ENCODE measurements around the gene RNF25. TPM values are rescaled to one million over a fixed set of nuclear protein-coding genes. Genes with fewer than 3 reads are reported as not detected.

Gene RNF25
- polyA plus RNA-seq, 3 donors, result 10.7 to 20.3 (median 12.9) TPM

DNA sequence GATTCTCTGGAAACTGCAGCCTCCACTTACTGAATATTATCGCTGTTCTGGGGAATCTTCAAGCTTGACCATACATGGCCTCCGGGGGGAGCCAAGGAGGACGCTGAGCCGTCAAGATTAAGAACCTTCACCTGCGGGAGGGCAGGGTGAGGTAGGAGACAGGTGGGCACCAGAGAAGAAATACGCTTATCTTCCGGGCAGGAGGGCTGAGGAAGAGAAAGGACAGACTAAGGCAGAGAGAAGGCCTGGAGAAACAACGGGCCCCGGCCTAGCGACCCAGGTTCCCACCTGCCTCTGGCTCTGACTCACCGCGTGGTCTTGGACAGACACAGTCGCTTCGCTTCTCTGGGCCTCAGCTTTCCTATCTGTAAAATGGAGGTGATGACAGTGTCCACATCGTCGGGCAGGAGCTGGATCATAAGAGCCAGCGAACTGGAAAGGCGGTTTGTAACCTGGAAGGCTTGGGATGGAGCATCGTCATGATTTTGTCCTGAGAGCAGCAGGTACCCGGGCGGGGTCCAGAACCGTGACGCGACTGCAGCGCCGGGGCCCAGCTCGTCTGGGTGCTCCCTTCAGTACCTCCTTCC lies 13.0 kb downstream of the RNF25 start:
- intact Hi-C loops (cut with micrococcal nuclease), result no loop called here
- no peaks in the 10 kb centered on the region for H3K9me3 ChIP-seq (replicated peaks in 1 of 2; ENCODE audit: control insufficient read depth in 1 of 2, insufficient read depth in 1 of 2, low read length in 2 of 2)
- H3K27ac Mint-ChIP-seq, result peak overlapping the region; percentile 73 to 91 (median 82)

GRCh38 chr2:218655751-218656150 lies 16.1 kb downstream of the RNF25 start:
- Histone ChIP-seq H3K27me3 (ENCODE audit: control insufficient read depth in 2 of 2, insufficient read depth in 2 of 2, low read length in 2 of 2) (no peaks in the 10 kb centered on the region), H3K9ac (ENCODE audit: insufficient read depth, low read length, poor library complexity, severe bottlenecking) (no peak overlapping the region), H3K9me3 (replicated peaks in 1 of 2; ENCODE audit: control insufficient read depth in 1 of 2, insufficient read depth in 1 of 2, low read length in 2 of 2) (no peaks in the 10 kb centered on the region), H3K36me3 (replicated peaks in 1 of 2; ENCODE audit: control insufficient read depth in 1 of 2, insufficient read depth in 2 of 2, low read length in 2 of 2) (peaks cover 49 to 72% of the 10 kb centered on the region in 2 donors), H4K20me1 (ENCODE audit: insufficient read depth, low read length) (no peaks in the 10 kb centered on the region), H3K4me1 (ENCODE audit: control insufficient read depth in 1 of 2, insufficient read depth in 2 of 2, low read length in 2 of 2) (peaks cover 15 to 19% of the 10 kb centered on the region in 2 donors), H3K4me3 (replicated peaks in 1 of 3; ENCODE audit: low read depth in 2 of 3, low read length in 3 of 3) (no peak overlapping the region), H3K27ac (ENCODE audit: low read depth in 1 of 2, low read length in 2 of 2) (no peak overlapping the region), H3K4me2 (replicated peaks; ENCODE audit: extremely low read depth, low read length, poor library complexity, severe bottlenecking) (no peak overlapping the region), H3K79me2 (ENCODE audit: insufficient read depth, low read length) (peaks cover 25% of the 10 kb centered on the region), H2AFZ (ENCODE audit: insufficient read depth, low read depth, low read length, poor library complexity, severe bottlenecking) (no peak overlapping the region)
- Mint-ChIP-seq H3K4me3 (no peak overlapping the region), H3K27ac (peak overlapping the region in 1 of 7 donors; percentile 15), H3K4me1 (peaks cover 23% of the 10 kb centered on the region), H3K36me3 (peaks cover 57 to 67% of the 10 kb centered on the region in 2 donors), H3K27me3 (ENCODE audit: low read depth in 3 of 3) (no peaks in the 10 kb centered on the region), H3K9me3 (no peaks in the 10 kb centered on the region)
- TF ChIP-seq, protein P1, sequence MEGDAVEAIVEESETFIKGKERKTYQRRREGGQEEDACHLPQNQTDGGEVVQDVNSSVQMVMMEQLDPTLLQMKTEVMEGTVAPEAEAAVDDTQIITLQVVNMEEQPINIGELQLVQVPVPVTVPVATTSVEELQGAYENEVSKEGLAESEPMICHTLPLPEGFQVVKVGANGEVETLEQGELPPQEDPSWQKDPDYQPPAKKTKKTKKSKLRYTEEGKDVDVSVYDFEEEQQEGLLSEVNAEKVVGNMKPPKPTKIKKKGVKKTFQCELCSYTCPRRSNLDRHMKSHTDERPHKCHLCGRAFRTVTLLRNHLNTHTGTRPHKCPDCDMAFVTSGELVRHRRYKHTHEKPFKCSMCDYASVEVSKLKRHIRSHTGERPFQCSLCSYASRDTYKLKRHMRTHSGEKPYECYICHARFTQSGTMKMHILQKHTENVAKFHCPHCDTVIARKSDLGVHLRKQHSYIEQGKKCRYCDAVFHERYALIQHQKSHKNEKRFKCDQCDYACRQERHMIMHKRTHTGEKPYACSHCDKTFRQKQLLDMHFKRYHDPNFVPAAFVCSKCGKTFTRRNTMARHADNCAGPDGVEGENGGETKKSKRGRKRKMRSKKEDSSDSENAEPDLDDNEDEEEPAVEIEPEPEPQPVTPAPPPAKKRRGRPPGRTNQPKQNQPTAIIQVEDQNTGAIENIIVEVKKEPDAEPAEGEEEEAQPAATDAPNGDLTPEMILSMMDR (IDR thresholded peaks at IDR 0.05), result no peak
- intact Hi-C loops (cut with micrococcal nuclease), result no loop called here
- no peak for DNase-seq
- WGBS (ENCODE audit: insufficient coverage), result 100% methylated on average over 1 of the region's 2 CpGs

More for the DNA sequence above, 13.0 kb downstream of the RNF25 start:
- peak in 2 of 3 donors; percentile 15 to 27 for DNase-seq
- Histone ChIP-seq H3K9ac (ENCODE audit: insufficient read depth, low read length, poor library complexity, severe bottlenecking) (peak overlapping the region; percentile 63), H4K20me1 (ENCODE audit: insufficient read depth, low read length) (no peaks in the 10 kb centered on the region), H3K27me3 (ENCODE audit: control insufficient read depth in 2 of 2, insufficient read depth in 2 of 2, low read length in 2 of 2) (no peaks in the 10 kb centered on the region), H3K4me1 (ENCODE audit: control insufficient read depth in 1 of 2, insufficient read depth in 2 of 2, low read length in 2 of 2) (peaks cover 15 to 19% of the 10 kb centered on the region in 2 donors), H3K4me2 (replicated peaks; ENCODE audit: extremely low read depth, low read length, poor library complexity, severe bottlenecking) (peak overlapping the region; percentile 87), H2AFZ (ENCODE audit: insufficient read depth, low read depth, low read length, poor library complexity, severe bottlenecking) (peak overlapping the region; percentile 92), H3K27ac (ENCODE audit: low read depth in 1 of 2, low read length in 2 of 2) (peak overlapping the region; percentile 6 to 66), H3K79me2 (ENCODE audit: insufficient read depth, low read length) (peaks cover 25% of the 10 kb centered on the region), H3K4me3 (replicated peaks in 1 of 3; ENCODE audit: low read depth in 2 of 3, low read length in 3 of 3) (peak overlapping the region; percentile 46 to 88 (median 87)), H3K36me3 (replicated peaks in 1 of 2; ENCODE audit: control insufficient read depth in 1 of 2, insufficient read depth in 2 of 2, low read length in 2 of 2) (peaks cover 43 to 66% of the 10 kb centered on the region in 2 donors)
- H3K9me3 Mint-ChIP-seq, result no peaks in the 10 kb centered on the region
- H3K36me3 Mint-ChIP-seq, result peaks cover 51 to 60% of the 10 kb centered on the region in 2 donors
- WGBS (ENCODE audit: insufficient coverage), result 1% methylated on average over 24 of the region's 27 CpGs
- TF ChIP-seq, protein P1 (IDR thresholded peaks at IDR 0.05), result peak; percentile 59
- no peaks in the 10 kb centered on the region for H3K27me3 Mint-ChIP-seq (ENCODE audit: low read depth in 3 of 3)
- H3K4me3 Mint-ChIP-seq, result peak overlapping the region; percentile 98 to 99
- H3K4me1 Mint-ChIP-seq, result peaks cover 23% of the 10 kb centered on the region

Data from CD14-positive monocyte (primary cell).